GM19395 (cell line): ENCODE data around the gene CRYGB.

Experiments used
- ATAC-seq: cut with Tn5 transposase; IDR thresholded peaks from one replicate; pipeline ENCODE4 v1.9.1; 2021; ENCODE audit warnings: mild to moderate bottlenecking, moderate library complexity; ENCODE audit not compliant: unreplicated experiment

CRYGB gene, protein sequence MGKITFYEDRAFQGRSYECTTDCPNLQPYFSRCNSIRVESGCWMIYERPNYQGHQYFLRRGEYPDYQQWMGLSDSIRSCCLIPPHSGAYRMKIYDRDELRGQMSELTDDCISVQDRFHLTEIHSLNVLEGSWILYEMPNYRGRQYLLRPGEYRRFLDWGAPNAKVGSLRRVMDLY

DNA sequence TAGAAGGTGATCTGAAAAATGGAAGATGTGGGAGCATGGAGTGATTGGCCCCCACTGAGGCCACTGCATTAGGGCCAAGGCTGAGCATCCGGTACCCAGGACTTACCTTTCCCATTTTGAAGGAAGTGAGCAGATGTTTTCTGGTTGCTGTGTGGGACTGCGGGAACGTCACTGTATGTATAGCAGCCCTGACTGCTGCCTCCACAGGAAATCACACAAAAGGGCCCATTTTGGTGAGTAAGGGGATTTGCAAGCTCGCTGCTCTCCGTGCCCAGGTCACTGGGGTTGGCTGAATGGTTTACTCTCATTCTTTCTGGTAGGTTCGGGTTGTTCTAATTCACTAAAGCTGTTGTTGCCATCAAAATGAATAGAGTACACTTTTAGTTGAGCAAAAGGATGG lies at the start of gene CRYGB:
Gene CRYGB, minus strand, starts transcription at position 153 of the 400 bp plus-strand sequence. Its CDS starts 38 bp downstream, at position 115.
- no peak for ATAC-seq

- no peak for ATAC-seq
Measured at GRCh38 chr2:208195531-208195930, 49.6 kb upstream of the CRYGB start.

GRCh38 chr2:208192611-208193236 lies 46.8 kb upstream of the CRYGB start:
- no peak for ATAC-seq

- no peak for ATAC-seq
Measured at GRCh38 chr2:208189810-208190503, 44.0 kb upstream of the CRYGB start, which contains the start of gene C2orf80. TSS of gene C2orf80 (minus strand) at chr2:208190030. CDS start at chr2:208186986, 3,044 bp downstream.

DNA sequence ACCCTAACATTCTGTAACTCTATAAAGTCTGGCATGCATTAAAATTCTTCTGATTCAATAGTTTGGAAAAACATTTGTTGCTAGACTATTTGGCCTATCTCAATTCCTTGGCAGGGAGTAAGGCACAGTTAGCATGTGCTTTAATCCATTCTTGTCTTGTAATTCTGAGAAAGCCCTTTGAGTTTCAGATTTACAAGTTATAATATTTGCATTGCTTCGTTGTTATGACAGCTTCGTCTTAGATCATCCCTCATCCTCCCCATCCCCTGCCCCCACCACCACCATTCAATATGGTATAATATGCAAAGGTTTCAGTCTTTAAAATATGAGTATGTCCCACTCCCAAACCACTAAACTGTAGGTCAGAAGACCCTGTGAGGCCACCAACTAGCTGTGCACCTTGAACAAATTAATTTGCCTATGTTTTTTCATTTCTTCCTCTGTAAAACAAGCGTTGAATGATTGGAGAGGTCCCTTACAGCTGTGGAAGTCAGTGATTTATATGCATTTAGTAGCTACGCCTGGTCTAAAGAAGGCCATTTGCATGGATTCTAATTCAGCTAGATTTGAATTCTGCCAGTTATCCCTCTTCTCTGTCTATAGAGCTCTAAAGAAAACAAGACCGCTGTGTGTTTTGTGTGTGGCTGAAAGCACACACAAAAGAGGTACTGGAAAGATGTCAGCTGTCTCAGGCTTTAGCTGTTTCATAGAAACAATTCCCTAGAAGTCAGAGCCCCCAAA lies 43.3 kb upstream of the CRYGB start:
- no peak for ATAC-seq

- no peak for ATAC-seq
Measured at GRCh38 chr2:208186893-208187292, 40.9 kb upstream of the CRYGB start.

- ATAC-seq = no peak
Measured at GRCh38 chr2:208186465-208186864, 40.5 kb upstream of the CRYGB start.

- ATAC-seq = no peak
Measured at GRCh38 chr2:208183972-208184705, 38.2 kb upstream of the CRYGB start.

GRCh38 chr2:208183526-208183925 lies 37.6 kb upstream of the CRYGB start:
- no peak for ATAC-seq

GRCh38 chr2:208182835-208183234 lies 36.9 kb upstream of the CRYGB start:
- ATAC-seq = no peak

DNA sequence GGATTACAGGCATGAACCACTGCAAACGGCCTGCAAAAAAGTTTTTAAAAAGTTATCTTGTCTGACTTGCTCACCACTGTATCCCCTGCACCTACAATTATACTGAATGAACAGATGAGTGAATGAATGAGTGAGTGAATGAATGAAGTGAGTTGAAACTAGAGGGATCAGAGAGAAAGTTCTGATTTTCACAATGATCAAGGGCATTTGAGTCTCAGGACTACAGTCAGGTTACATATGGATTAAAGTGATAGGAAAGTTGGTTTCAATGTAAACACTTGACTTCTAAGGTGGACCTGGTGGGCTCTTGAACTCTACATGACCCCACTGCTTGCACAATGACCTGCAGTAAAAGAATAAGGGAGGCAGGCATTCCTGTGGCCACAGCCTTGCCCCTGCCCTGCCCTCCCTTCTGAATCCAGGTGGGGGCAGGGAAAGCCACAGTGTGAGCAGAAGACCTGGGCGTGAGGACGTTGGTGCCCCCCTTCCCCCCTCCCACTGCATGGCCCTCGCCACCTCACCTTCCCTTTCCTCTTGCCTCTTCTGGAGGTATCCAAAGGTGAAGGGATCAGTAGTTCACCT lies 33.2 kb upstream of the CRYGB start:
- no peak for ATAC-seq

- no peak for ATAC-seq
Measured at GRCh38 chr2:208175840-208176153, 29.8 kb upstream of the CRYGB start.

DNA sequence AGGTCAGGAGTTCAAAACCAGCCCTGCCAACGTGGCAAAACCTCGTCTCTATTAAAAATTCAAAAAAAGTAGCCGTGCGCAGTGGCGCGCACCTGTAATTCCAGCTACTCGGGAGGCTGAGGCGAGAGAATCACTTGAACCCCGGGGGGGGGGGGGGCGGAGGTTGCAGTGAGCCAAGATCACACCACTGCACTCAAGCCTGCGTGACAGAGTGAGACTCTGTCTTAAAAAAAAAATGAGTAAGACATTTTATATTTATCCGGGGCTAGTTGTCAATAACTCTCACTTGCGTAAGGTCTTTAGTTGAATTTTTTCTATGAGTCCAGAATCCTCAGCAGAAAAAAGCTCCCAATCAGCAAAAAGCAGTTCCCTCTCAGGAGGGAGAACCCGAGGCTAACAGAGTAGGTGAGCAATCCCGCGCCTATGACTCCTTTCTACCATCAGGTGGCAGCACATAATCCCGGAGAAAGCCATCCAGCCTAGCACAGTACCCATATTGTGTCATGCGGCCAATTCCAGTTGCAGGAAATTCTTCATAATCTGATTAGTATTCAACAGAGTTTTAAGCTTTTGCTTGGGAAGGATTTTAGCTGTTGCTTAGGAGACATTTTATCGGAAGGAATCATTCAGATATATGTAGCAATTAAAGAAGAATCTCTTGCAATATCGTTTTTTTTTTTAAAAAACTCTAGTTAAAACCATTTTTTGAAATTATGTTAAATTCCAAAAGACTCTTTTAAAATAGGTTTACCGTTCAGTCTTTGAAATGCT lies 29.3 kb upstream of the CRYGB start:
- ATAC-seq = peak; percentile 100

DNA sequence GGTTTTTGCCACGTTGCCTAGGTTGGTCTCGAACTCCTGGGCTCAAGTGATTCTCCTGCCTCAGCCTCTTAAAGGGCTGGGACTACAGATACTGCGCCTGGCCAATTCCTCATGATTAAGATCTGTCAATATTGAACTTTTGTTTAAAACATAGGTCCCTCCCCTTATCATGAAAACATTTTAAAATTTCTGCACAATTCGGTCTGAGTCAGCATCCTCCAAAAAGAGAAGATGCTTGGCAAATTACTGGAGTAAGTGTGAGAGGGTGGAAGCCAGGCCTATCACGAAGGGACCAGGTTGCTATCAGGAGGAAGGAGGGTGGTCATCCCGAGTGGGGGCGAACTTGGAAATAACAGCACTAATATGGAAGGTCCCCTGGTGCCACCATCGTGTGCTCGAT lies 28.2 kb upstream of the CRYGB start:
- no peak for ATAC-seq

GRCh38 chr2:208172125-208172524 lies 26.2 kb upstream of the CRYGB start:
- ATAC-seq = no peak

- no peak for ATAC-seq
Measured at GRCh38 chr2:208164951-208165755, 19.2 kb upstream of the CRYGB start.

DNA sequence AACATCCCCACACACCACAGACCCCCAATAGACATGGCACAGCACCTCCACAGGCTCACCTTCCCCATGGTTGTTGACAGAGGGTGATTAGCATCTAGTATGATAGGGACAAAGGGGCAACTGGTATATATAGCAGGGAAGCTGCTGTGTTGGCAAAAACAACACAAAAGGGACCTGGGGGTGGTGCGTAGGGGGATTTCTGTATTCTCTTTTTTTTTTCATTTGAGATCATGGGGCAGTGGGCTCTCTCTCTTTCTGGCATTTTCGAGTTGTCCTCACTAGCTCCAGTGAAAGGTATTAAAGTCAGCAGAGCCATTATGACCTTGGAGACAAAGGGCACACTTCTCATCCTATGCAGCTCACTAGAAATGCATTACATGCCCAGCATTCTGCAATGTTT lies 17.5 kb upstream of the CRYGB start, which contains the start of gene CRYGA:
Gene CRYGA, minus strand, starts transcription at position 101 of the 400 bp plus-strand sequence. Its CDS starts 33 bp downstream, at position 68.
- ATAC-seq = no peak

- ATAC-seq = no peak
Measured at GRCh38 chr2:208156439-208156838, 10.5 kb upstream of the CRYGB start.

- ATAC-seq = no peak
Measured at GRCh38 chr2:208153156-208153555, 7.2 kb upstream of the CRYGB start.
